ENCODE results near the gene ARHGEF4.

DNA sequence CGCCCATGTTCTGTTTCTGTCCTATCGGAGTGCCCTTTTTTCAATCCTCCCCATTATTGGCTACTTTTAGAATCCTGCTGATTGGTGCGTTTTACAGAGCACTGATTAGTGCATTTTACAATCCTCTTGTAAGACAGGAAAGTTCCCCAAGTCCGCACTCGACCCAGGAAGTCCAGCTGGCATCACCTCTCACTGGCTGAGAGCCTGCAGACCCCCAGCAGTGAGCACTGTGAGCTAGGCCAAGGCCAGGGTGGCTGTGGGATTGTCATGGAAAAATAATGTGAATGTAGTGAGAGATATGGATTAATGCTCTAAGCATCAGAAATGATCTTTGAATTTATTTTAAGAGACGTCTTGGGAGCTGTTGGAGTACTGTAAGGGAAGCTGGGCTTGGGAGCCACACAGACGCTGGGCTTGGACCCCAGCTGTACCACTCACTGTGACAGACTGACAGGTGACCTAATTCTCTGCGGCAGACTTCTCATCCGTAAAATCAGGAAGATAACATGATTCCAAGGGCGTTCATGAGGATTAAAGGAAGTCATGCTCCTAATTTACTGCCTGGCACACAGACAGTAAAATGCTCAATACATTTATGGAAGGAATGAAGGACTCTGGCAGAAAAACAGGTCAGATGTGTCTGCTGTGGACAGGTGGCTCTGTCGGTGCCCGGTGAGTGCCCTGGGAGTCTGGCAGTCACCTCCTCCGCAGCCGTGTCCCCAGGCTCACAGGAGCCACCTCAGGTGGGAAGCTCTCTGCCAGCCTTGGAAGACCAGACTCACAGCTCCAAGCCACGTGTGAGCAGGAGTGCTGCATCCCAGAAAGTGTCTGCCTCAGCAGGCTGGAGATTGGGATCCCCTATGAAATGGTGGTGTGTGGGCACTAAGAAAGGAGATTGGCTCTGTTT lies 151.1 kb downstream of the ARHGEF4 start:
- TF ChIP-seq EZH2 (IDR thresholded peaks at IDR 0.05) (no peak), POLR2AphosphoS5 (IDR thresholded peaks at IDR 0.05; ENCODE audit: borderline replicate concordance, low read depth, low read length) (no peak)

Measured in SK-N-MC (cell line).